GM21825 (cell line): Measurements from ENCODE around the gene DCDC2C.
"Not testable (repeated sequence)": the region's sequence is repeated elsewhere in the genome, so short reads cannot be mapped to it uniquely, and the experiment has no call there.

Source experiments
- ATAC-seq: cut with Tn5 transposase; IDR thresholded peaks from one replicate; pipeline ENCODE4 v1.9.1; 2021; ENCODE audit warnings: mild to moderate bottlenecking, moderate library complexity; ENCODE audit not compliant: unreplicated experiment

The DCDC2C gene

GRCh38 chr2:3703236-3703756 is at the start of gene DCDC2C:
DCDC2C (plus strand) TSS chr2:3703575; CDS start chr2:3703752, 177 bp downstream.
- ATAC-seq, result no peak

GRCh38 chr2:3654011-3654410 is 49.4 kb upstream of the DCDC2C start:
- ATAC-seq, result no peak

- no peak for ATAC-seq
Measured at GRCh38 chr2:3654531-3655225, 48.7 kb upstream of the DCDC2C start.

GRCh38 chr2:3655871-3656761 is 47.3 kb upstream of the DCDC2C start:
- ATAC-seq, result no peak

GRCh38 chr2:3656762-3657721 is 46.3 kb upstream of the DCDC2C start:
- no peak for ATAC-seq

GRCh38 chr2:3657881-3658280 is 45.5 kb upstream of the DCDC2C start, which contains the start of gene ALLC:
ALLC (plus strand) TSS chr2:3658200; CDS start chr2:3671158, 12,958 bp downstream.
- ATAC-seq, result no peak

- ATAC-seq, result no peak
Measured at GRCh38 chr2:3659447-3660432, 43.6 kb upstream of the DCDC2C start.

- not testable (repeated sequence) for ATAC-seq
Measured at GRCh38 chr2:3660640-3661039, 42.7 kb upstream of the DCDC2C start.

GRCh38 chr2:3661149-3661660 is 42.2 kb upstream of the DCDC2C start:
- no peak for ATAC-seq

GRCh38 chr2:3662239-3662638 is 41.1 kb upstream of the DCDC2C start:
- ATAC-seq, result no peak

GRCh38 chr2:3664118-3664517 is 39.3 kb upstream of the DCDC2C start:
- ATAC-seq, result no peak

GRCh38 chr2:3664925-3665324 is 38.5 kb upstream of the DCDC2C start:
- no peak for ATAC-seq

GRCh38 chr2:3665886-3666612 is 37.3 kb upstream of the DCDC2C start:
- no peak for ATAC-seq

- ATAC-seq, result no peak
Measured at GRCh38 chr2:3666613-3666975, 36.8 kb upstream of the DCDC2C start.

GRCh38 chr2:3667151-3667631 is 36.2 kb upstream of the DCDC2C start:
- ATAC-seq, result no peak

- ATAC-seq, result no peak
Measured at GRCh38 chr2:3669656-3670055, 33.7 kb upstream of the DCDC2C start.

GRCh38 chr2:3670376-3670775 is 33.0 kb upstream of the DCDC2C start:
- no peak for ATAC-seq

GRCh38 chr2:3670941-3671340 is 32.4 kb upstream of the DCDC2C start:
- ATAC-seq, result no peak
